Lung (tissue), 12 donors: ENCODE results near the gene CELF6. TPM values are rescaled to one million over a fixed set of nuclear protein-coding genes. Genes with fewer than 3 reads are reported as not detected.

ENCODE experiments used
- ATAC-seq: fragments of 200-7000 bp; cut with Tn5 transposase; one replicate; pipeline ENCODE4 v1.9.1; 2020; ENCODE audit warnings: moderate number of reproducible peaks; ENCODE audit not compliant: insufficient read depth, low FRiP score
- DNase-seq, 3 donors: peaks; one replicate each; pipeline ENCODE4 v3.0.0-alpha.2; 2013 to 2017
- H3K27ac ChIP-seq, 2 donors: one replicate each; pipeline ENCODE4 v1.5.1; 2013; ENCODE audit warnings: mild to moderate bottlenecking in 2 of 2, moderate library complexity in 2 of 2, control low read depth in 1 of 2, inconsistent platforms in 1 of 2, low read depth in 1 of 2, low read length in 1 of 2
- H3K27me3 ChIP-seq, 3 donors: one replicate each; pipeline ENCODE4 v1.5.1; 2013; ENCODE audit warnings: low read length in 2 of 3; ENCODE audit not compliant: control insufficient read depth in 3 of 3, insufficient read depth in 3 of 3
- H3K36me3 ChIP-seq, 4 donors: one replicate each; pipeline ENCODE4 v1.5.1; 2013; ENCODE audit warnings: low read length in 4 of 4, mild to moderate bottlenecking in 1 of 4, moderate library complexity in 1 of 4; ENCODE audit not compliant: control insufficient read depth in 4 of 4, insufficient read depth in 4 of 4
- H3K4me1 ChIP-seq, 5 donors: one replicate each; pipeline ENCODE4 v1.5.1; 2013; ENCODE audit warnings: low read length in 5 of 5, mild to moderate bottlenecking in 2 of 5, moderate library complexity in 1 of 5; ENCODE audit not compliant: control insufficient read depth in 5 of 5, insufficient read depth in 5 of 5
- H3K4me3 ChIP-seq: one replicate; pipeline ENCODE4 v1.5.1; 2013; ENCODE audit warnings: mild to moderate bottlenecking, control low read depth, moderate library complexity
- H3K9ac ChIP-seq, 2 donors: one replicate each; pipeline ENCODE4 v1.5.1; 2013; ENCODE audit warnings: low read length in 2 of 2, control low read depth in 1 of 2; ENCODE audit not compliant: insufficient read depth in 1 of 2
- H3K9me3 ChIP-seq, 4 donors: one replicate each; pipeline ENCODE4 v1.5.1; 2013; ENCODE audit warnings: low read length in 3 of 4, mild to moderate bottlenecking in 1 of 4, moderate library complexity in 1 of 4; ENCODE audit not compliant: control insufficient read depth in 4 of 4, insufficient read depth in 3 of 4
- CTCF ChIP-seq: IDR thresholded peaks from 2 replicates; pipeline ENCODE4 v1.5.1; 2012; ENCODE audit warnings: mild to moderate bottlenecking; ENCODE audit errors: control extremely low read depth, extremely low read depth
- WGBS, 2 donors: extraction: QIAGEN DNeasy Blood & Tissue Kit; methylation state at CpG; one replicate each; pipeline ENCODE4 v1.1.7; 2013; 5-methylcytosine and 5-hydroxymethylcytosine counted together
- polyA plus RNA-seq, 2 donors: library from polyadenylated mRNA; stranded (reverse); fragments of 200-250 nt; gene quantifications; one replicate each; pipeline ENCODE4 v1.2.1, GENCODE V29; 2013
- total RNA-seq, 2 donors: library from RNA; depleted of rRNA in 1 of 2; stranded (reverse); fragments of >200 nt in 1 of 2; gene quantifications; one replicate each; pipeline ENCODE4 v1.2.1, GENCODE V29; 2014 to 2021
- donor health status: control.
- donor health status: control.
- donor health status: Bipolar disorder and iron deficiency.
- donor health status: healthy.
- donor health status: DM: yes; HTN: yes; CAD: no.

The CELF6 gene
- total and polyA plus RNA-seq, 4 donors, result 2.1 to 6.4 (median 3.4) TPM

GRCh38 chr15:72285402-72285801 is 34.6 kb downstream of the CELF6 start:
- 60 to 70% methylated on average over 3 of the region's 3 CpGs for whole genome bisulfite sequencing, 2 donors
- ATAC-seq, result no peak
- no peak for TF ChIP-seq CTCF
- no peak overlapping the region for H3K27ac ChIP-seq
- no peak overlapping the region for H3K9ac ChIP-seq
- H3K27me3 ChIP-seq, result no peaks in the 10 kb centered on the region
- no peaks in the 10 kb centered on the region for H3K9me3 ChIP-seq
- no peak for DNase-seq
- no peak overlapping the region for H3K4me3 ChIP-seq
- H3K4me1 ChIP-seq, result no peaks in the 10 kb centered on the region
- peaks cover 0 to 6% (median 1%) of the 10 kb centered on the region in 4 donors for H3K36me3 ChIP-seq

GRCh38 chr15:72284781-72285180 is 35.2 kb downstream of the CELF6 start:
- Histone ChIP-seq H3K9ac (no peak overlapping the region), H3K36me3 (peaks cover 0 to 6% (median 1%) of the 10 kb centered on the region in 4 donors), H3K27ac (no peak overlapping the region), H3K4me3 (no peak overlapping the region), H3K4me1 (no peaks in the 10 kb centered on the region), H3K27me3 (no peaks in the 10 kb centered on the region), H3K9me3 (no peaks in the 10 kb centered on the region)
- TF ChIP-seq CTCF, result no peak
- DNase-seq, result no peak
- 93 to 96% methylated on average over 1 of the region's 1 CpG for WGBS, 2 donors
- ATAC-seq, result no peak

- Histone ChIP-seq H3K4me1 (no peaks in the 10 kb centered on the region), H3K9me3 (no peaks in the 10 kb centered on the region), H3K36me3 (peaks cover 0 to 3% (median 0%) of the 10 kb centered on the region in 4 donors), H3K27ac (no peak overlapping the region), H3K4me3 (no peak overlapping the region), H3K27me3 (no peaks in the 10 kb centered on the region), H3K9ac (no peak overlapping the region)
- 91 to 92% methylated on average over 3 of the region's 3 CpGs for WGBS, 2 donors
- no peak for ATAC-seq
- TF ChIP-seq CTCF, result no peak
- DNase-seq, result no peak
Observed at GRCh38 chr15:72281713-72282112, 38.2 kb downstream of the CELF6 start.

GRCh38 chr15:72280751-72281150 is 39.2 kb downstream of the CELF6 start:
- ATAC-seq (no peak), DNase-seq (no peak)
- Histone ChIP-seq H3K9me3 (no peaks in the 10 kb centered on the region), H3K9ac (no peak overlapping the region), H3K36me3 (peaks cover 0 to 3% (median 0%) of the 10 kb centered on the region in 4 donors), H3K4me3 (no peak overlapping the region), H3K27me3 (no peaks in the 10 kb centered on the region), H3K4me1 (no peaks in the 10 kb centered on the region), H3K27ac (no peak overlapping the region)
- TF ChIP-seq CTCF, result no peak
- WGBS, 2 donors, result 78 to 80% methylated on average over 2 of the region's 2 CpGs
